Suprapubic skin (tissue), 3 donors: ENCODE data around the gene CIAO2B.

Source experiments
- POLR2AphosphoS5 ChIP-seq, 3 donors: sonication (generic); formaldehyde crosslinking; IDR thresholded peaks; one replicate each; pipeline ENCODE4 v1.6.1; 2017; ENCODE audit warnings: antibody characterized with exemption in 3 of 3
- TF ChIP-seq, protein P1 (sequence below), 2 donors: fragments of 200-600 bp in 1 of 2; fragments of 450-650 bp in 1 of 2; sonication (generic) in 1 of 2; IDR thresholded peaks; one replicate each; pipeline ENCODE4 v1.5.1; 2016 to 2019; ENCODE audit warnings: antibody characterized with exemption in 2 of 2, mild to moderate bottlenecking in 1 of 2, moderate library complexity in 1 of 2

DNA sequence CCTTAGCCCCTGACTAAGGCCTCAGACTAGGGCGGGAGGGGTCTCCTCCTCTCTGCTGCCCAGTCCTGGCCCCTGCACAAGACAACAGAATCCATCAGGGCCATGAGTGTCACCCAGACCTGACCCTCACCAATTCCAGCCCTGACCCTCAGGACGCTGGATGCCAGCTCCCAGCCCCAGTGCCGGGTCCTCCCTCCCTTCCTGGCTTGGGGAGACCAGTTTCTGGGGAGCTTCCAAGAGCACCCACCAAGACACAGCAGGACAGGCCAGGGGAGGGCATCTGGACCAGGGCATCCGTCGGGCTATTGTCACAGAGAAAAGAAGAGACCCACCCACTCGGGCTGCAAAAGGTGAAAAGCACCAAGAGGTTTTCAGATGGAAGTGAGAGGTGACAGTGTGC is 39.5 kb upstream of the CIAO2B start:
- TF ChIP-seq POLR2AphosphoS5 (IDR thresholded peaks at IDR 0.05) = no peak
- TF ChIP-seq, protein P1, sequence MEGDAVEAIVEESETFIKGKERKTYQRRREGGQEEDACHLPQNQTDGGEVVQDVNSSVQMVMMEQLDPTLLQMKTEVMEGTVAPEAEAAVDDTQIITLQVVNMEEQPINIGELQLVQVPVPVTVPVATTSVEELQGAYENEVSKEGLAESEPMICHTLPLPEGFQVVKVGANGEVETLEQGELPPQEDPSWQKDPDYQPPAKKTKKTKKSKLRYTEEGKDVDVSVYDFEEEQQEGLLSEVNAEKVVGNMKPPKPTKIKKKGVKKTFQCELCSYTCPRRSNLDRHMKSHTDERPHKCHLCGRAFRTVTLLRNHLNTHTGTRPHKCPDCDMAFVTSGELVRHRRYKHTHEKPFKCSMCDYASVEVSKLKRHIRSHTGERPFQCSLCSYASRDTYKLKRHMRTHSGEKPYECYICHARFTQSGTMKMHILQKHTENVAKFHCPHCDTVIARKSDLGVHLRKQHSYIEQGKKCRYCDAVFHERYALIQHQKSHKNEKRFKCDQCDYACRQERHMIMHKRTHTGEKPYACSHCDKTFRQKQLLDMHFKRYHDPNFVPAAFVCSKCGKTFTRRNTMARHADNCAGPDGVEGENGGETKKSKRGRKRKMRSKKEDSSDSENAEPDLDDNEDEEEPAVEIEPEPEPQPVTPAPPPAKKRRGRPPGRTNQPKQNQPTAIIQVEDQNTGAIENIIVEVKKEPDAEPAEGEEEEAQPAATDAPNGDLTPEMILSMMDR (IDR thresholded peaks at IDR 0.05) = no peak
